ENCODE measurements around the gene MTUS2.

The MTUS2 gene

GRCh38 chr13:29106651-29107050 lies 286.5 kb downstream of the MTUS2 start:
- DNase-seq (ENCODE audit: low read depth) = no peak

GRCh38 chr13:29108068-29108786 lies 288.1 kb downstream of the MTUS2 start:
- DNase-seq (ENCODE audit: low read depth) = no peak

- DNase-seq (ENCODE audit: low read depth) = no peak
These were observed 289.8 kb downstream of the MTUS2 start for GRCh38 chr13:29109987-29110386.

GRCh38 chr13:29111446-29111845 lies 291.3 kb downstream of the MTUS2 start:
- DNase-seq (ENCODE audit: low read depth) = no peak

- no peak for DNase-seq (ENCODE audit: low read depth)
These were observed 295.7 kb downstream of the MTUS2 start for GRCh38 chr13:29115842-29116241.

- no peak for DNase-seq (ENCODE audit: low read depth)
These were observed 297.5 kb downstream of the MTUS2 start for GRCh38 chr13:29117663-29118062.

- no peak for DNase-seq (ENCODE audit: low read depth)
These were observed 298.3 kb downstream of the MTUS2 start for GRCh38 chr13:29118471-29118870.

- DNase-seq (ENCODE audit: low read depth) = no peak
These were observed 305.2 kb downstream of the MTUS2 start for GRCh38 chr13:29125191-29125933.

- no peak for DNase-seq (ENCODE audit: low read depth)
These were observed 305.8 kb downstream of the MTUS2 start for GRCh38 chr13:29125934-29126424.

GRCh38 chr13:29129616-29130015 lies 309.5 kb downstream of the MTUS2 start:
- DNase-seq (ENCODE audit: low read depth) = no peak

- no peak for DNase-seq (ENCODE audit: low read depth)
These were observed 311.0 kb downstream of the MTUS2 start for GRCh38 chr13:29131159-29131558.

GRCh38 chr13:29131881-29132668 lies 311.9 kb downstream of the MTUS2 start:
- DNase-seq (ENCODE audit: low read depth) = no peak

- no peak for DNase-seq (ENCODE audit: low read depth)
These were observed 316.2 kb downstream of the MTUS2 start for GRCh38 chr13:29136341-29136740.

GRCh38 chr13:29137016-29137415 lies 316.9 kb downstream of the MTUS2 start:
- DNase-seq (ENCODE audit: low read depth) = no peak

- no peak for DNase-seq (ENCODE audit: low read depth)
These were observed 317.9 kb downstream of the MTUS2 start for GRCh38 chr13:29137995-29138394.

- no peak for DNase-seq (ENCODE audit: low read depth)
These were observed 320.1 kb downstream of the MTUS2 start for GRCh38 chr13:29140277-29140676.

GRCh38 chr13:29143847-29144246 lies 323.7 kb downstream of the MTUS2 start:
- no peak for DNase-seq (ENCODE audit: low read depth)

- DNase-seq (ENCODE audit: low read depth) = no peak
These were observed 334.3 kb downstream of the MTUS2 start for GRCh38 chr13:29154390-29154789.

- DNase-seq (ENCODE audit: low read depth) = no peak
These were observed 336.0 kb downstream of the MTUS2 start for GRCh38 chr13:29156136-29156535.

GRCh38 chr13:29159871-29160270 lies 339.7 kb downstream of the MTUS2 start:
- DNase-seq (ENCODE audit: low read depth) = no peak

- DNase-seq (ENCODE audit: low read depth) = no peak
These were observed 340.7 kb downstream of the MTUS2 start for GRCh38 chr13:29160862-29161261.

GRCh38 chr13:29161676-29162075 lies 341.5 kb downstream of the MTUS2 start:
- DNase-seq (ENCODE audit: low read depth) = no peak
